H1 (cell line): Measurements from ENCODE around the gene ZNF839. TPM values are rescaled to one million over a fixed set of nuclear protein-coding genes. Genes with fewer than 3 reads are reported as not detected.

ENCODE experiments used
- CTCF ChIA-PET: fragments of 300-600 bp; sonication (Branson Sonifier 250); formaldehyde crosslinking; loops from one replicate; lab custom pipeline; 2021; ENCODE audit not compliant: partially characterized antibody; lab: Charles Lee
- POLR2A ChIA-PET: fragments of 300-600 bp; sonication (Branson Sonifier 250); formaldehyde crosslinking; loops from one replicate; lab custom pipeline; 2021; ENCODE audit warnings: inconsistent platforms; ENCODE audit not compliant: partially characterized antibody; lab: Charles Lee
- DNase-seq, 2 experiments: peaks; one replicate each; pipeline versions ENCODE4 v3.0.0 to v3.0.0-alpha.2; 2010 to 2022; ENCODE audit warnings: low spot score in 2 of 2, low read depth in 1 of 2, mixed read lengths in 1 of 2
- FAIRE-seq: peaks from 2 replicates; lab custom pipeline; 2011; peaks lifted over from hg19 to GRCh38; lab: Jason Lieb, UNC
- H2AFZ ChIP-seq: 2 replicates; pipeline ENCODE4 v1.8.1; 2012; ENCODE audit warnings: low read length, inconsistent platforms
- H2AK5ac ChIP-seq: 2 replicates; pipeline ENCODE4 v1.6.1; 2013; ENCODE audit warnings: low read depth, low read length
- H2BK120ac ChIP-seq: replicated peaks from 2 replicates; pipeline ENCODE3; 2013; ENCODE audit warnings: low read depth, low read length, inconsistent platforms
- H2BK12ac ChIP-seq: 2 replicates; pipeline ENCODE4 v1.6.1; 2013; ENCODE audit warnings: low read depth, low read length
- H2BK15ac ChIP-seq: 2 replicates; pipeline ENCODE4 v1.6.1; 2013; ENCODE audit warnings: low read length
- H2BK20ac ChIP-seq: 2 replicates; pipeline ENCODE4 v1.6.1; 2013; ENCODE audit warnings: low read length
- H2BK5ac ChIP-seq: 2 replicates; pipeline ENCODE4 v1.6.1; 2013; ENCODE audit warnings: low read depth, low read length
- H3K14ac ChIP-seq: 2 replicates; pipeline ENCODE4 v1.6.1; 2013; ENCODE audit warnings: inconsistent platforms; ENCODE audit not compliant: insufficient read length
- H3K18ac ChIP-seq: 2 replicates; pipeline ENCODE4 v1.6.1; 2013; ENCODE audit warnings: low read length; ENCODE audit errors: extremely low read depth
- H3K23ac ChIP-seq: 2 replicates; pipeline ENCODE4 v1.6.1; 2013; ENCODE audit warnings: inconsistent platforms; ENCODE audit not compliant: insufficient read length
- H3K23me2 ChIP-seq: 2 replicates; pipeline ENCODE4 v1.6.1; 2013; ENCODE audit warnings: low read depth, low read length
- H3K27ac ChIP-seq: 2 replicates; pipeline ENCODE4 v1.6.1; 2011; ENCODE audit warnings: low read depth, low read length, inconsistent platforms
- H3K27me3 ChIP-seq, 4 experiments: replicated peaks in 1 of 4; 1 replicate in 1 of 4; 2 replicates in 3 of 4; pipeline versions ENCODE4 v1.6.1 to v1.8.1; 2011 to 2013; ENCODE audit warnings: low read length in 3 of 4, mild to moderate bottlenecking in 3 of 4, inconsistent platforms in 2 of 4, mixed read lengths in 2 of 4, moderate library complexity in 1 of 4; ENCODE audit not compliant: control insufficient read depth in 3 of 4, insufficient read depth in 3 of 4; ENCODE audit errors: extremely low read depth in 1 of 4
- H3K36me3 ChIP-seq, 4 experiments: 2 replicates each; pipeline versions ENCODE4 v1.6.1 to v1.8.1; 2011 to 2013; ENCODE audit warnings: mild to moderate bottlenecking in 4 of 4, low read length in 3 of 4, moderate library complexity in 2 of 4, control low read depth in 1 of 4, inconsistent platforms in 1 of 4; ENCODE audit not compliant: insufficient read depth in 4 of 4, control insufficient read depth in 2 of 4
- H3K4ac ChIP-seq: replicated peaks from 2 replicates; pipeline ENCODE3; 2013; ENCODE audit warnings: low read length, low read depth, mixed read lengths, inconsistent platforms; ENCODE audit not compliant: insufficient read length
- H3K4me1 ChIP-seq, 4 experiments: replicated peaks in 1 of 4; 1 replicate in 1 of 4; 2 replicates in 3 of 4; pipeline versions ENCODE4 v1.6.1 to v1.8.1; 2011 to 2013; ENCODE audit warnings: low read length in 3 of 4, inconsistent platforms in 2 of 4, mixed read lengths in 1 of 4; ENCODE audit not compliant: insufficient read depth in 4 of 4, control insufficient read depth in 3 of 4
- H3K4me2 ChIP-seq, 2 experiments: 2 replicates each; pipeline versions ENCODE4 v1.6.1 to v1.8.1; 2011 to 2013; ENCODE audit warnings: low read depth in 2 of 2, low read length in 2 of 2, control low read depth in 1 of 2, inconsistent platforms in 1 of 2, mild to moderate bottlenecking in 1 of 2; ENCODE audit not compliant: insufficient read depth in 1 of 2
- H3K4me3 ChIP-seq, 4 experiments: fragments of 200-600, 300-600 bp in 1 of 4; sonication (generic), shearing (Covaris generic), sonication (Bioruptor Twin) in 1 of 4; 2 replicates each; pipeline versions ENCODE4 v1.5.1 to v1.8.1; 2011 to 2016; ENCODE audit warnings: low read length in 4 of 4, low read depth in 3 of 4, control low read depth in 2 of 4, inconsistent platforms in 2 of 4, mild to moderate bottlenecking in 2 of 4, mixed read lengths in 1 of 4, moderate library complexity in 1 of 4; ENCODE audit not compliant: insufficient read depth in 2 of 4; ENCODE audit errors: extremely low read depth in 1 of 4
- H3K56ac ChIP-seq: replicated peaks from 2 replicates; pipeline ENCODE3; 2013; ENCODE audit warnings: low read depth, mild to moderate bottlenecking, mixed read lengths, low read length, inconsistent platforms; ENCODE audit not compliant: insufficient read length
- H3K79me1 ChIP-seq: 2 replicates; pipeline ENCODE4 v1.6.1; 2013; ENCODE audit warnings: low read depth, low read length, control low read depth
- H3K79me2 ChIP-seq, 2 experiments: 2 replicates each; pipeline versions ENCODE4 v1.6.1 to v1.8.1; 2012 to 2013; ENCODE audit warnings: low read length in 2 of 2, mild to moderate bottlenecking in 2 of 2, inconsistent platforms in 1 of 2; ENCODE audit not compliant: insufficient read depth in 2 of 2, control insufficient read depth in 1 of 2
- H3K9ac ChIP-seq, 4 experiments: replicated peaks in 1 of 4; 1 replicate in 1 of 4; 2 replicates in 3 of 4; pipeline versions ENCODE4 v1.6.1 to v1.8.1; 2011 to 2013; ENCODE audit warnings: low read depth in 3 of 4, low read length in 3 of 4, control low read depth in 2 of 4, mild to moderate bottlenecking in 2 of 4, moderate library complexity in 2 of 4, inconsistent platforms in 1 of 4; ENCODE audit errors: extremely low read depth in 1 of 4
- H3K9me3 ChIP-seq, 2 experiments: 2 replicates each; pipeline versions ENCODE4 v1.6.1 to v1.8.1; 2012 to 2013; ENCODE audit warnings: mild to moderate bottlenecking in 2 of 2, moderate library complexity in 2 of 2, control low read depth in 1 of 2, inconsistent platforms in 1 of 2, low read depth in 1 of 2, low read length in 1 of 2, mixed read lengths in 1 of 2; ENCODE audit not compliant: insufficient read depth in 2 of 2
- H4K20me1 ChIP-seq, 2 experiments: replicated peaks in 1 of 2; 2 replicates each; pipeline versions ENCODE3 to v1.8.1; 2011 to 2013; ENCODE audit warnings: inconsistent platforms in 2 of 2, low read length in 2 of 2, mild to moderate bottlenecking in 1 of 2; ENCODE audit not compliant: insufficient read depth in 2 of 2, control insufficient read depth in 1 of 2
- H4K5ac ChIP-seq: 2 replicates; pipeline ENCODE4 v1.6.1; 2013; ENCODE audit warnings: low read length, low read depth, mixed read lengths, inconsistent platforms; ENCODE audit not compliant: insufficient read length
- H4K8ac ChIP-seq: 2 replicates; pipeline ENCODE4 v1.8.0; 2013; ENCODE audit warnings: mild to moderate bottlenecking, moderate library complexity, low read length, inconsistent platforms; ENCODE audit not compliant: insufficient read depth; ENCODE audit errors: extremely low read depth
- H4K91ac ChIP-seq: replicated peaks from 2 replicates; pipeline ENCODE3; 2013; ENCODE audit warnings: low read length, mixed read lengths, inconsistent platforms; ENCODE audit not compliant: insufficient read length
- CEBPB ChIP-seq: IDR thresholded peaks from 2 replicates; pipeline ENCODE4 v1.6.1; 2012; ENCODE audit warnings: low read depth, low read length
- FOSL1 ChIP-seq: IDR thresholded peaks from 2 replicates; pipeline ENCODE4 v1.6.1; 2011; ENCODE audit warnings: mild to moderate bottlenecking, low read depth, low read length, moderate library complexity; ENCODE audit not compliant: insufficient read depth
- GTF2F1 ChIP-seq: IDR thresholded peaks from 2 replicates; pipeline ENCODE4 v1.6.1; 2012; ENCODE audit warnings: low read depth, low read length, improper control_type of control experiment, borderline replicate concordance
- JUN ChIP-seq: IDR thresholded peaks from 2 replicates; pipeline ENCODE4 v1.6.1; 2011; ENCODE audit warnings: low read depth, mild to moderate bottlenecking, improper control_type of control experiment, low read length
- KDM4A ChIP-seq: IDR thresholded peaks from one replicate; pipeline ENCODE4 v1.7.1; 2012; ENCODE audit warnings: low read depth, mild to moderate bottlenecking, moderate library complexity, low read length, inconsistent platforms; ENCODE audit not compliant: severe bottlenecking
- MAFK ChIP-seq: IDR thresholded peaks from 2 replicates; pipeline ENCODE4 v1.6.1; 2012; ENCODE audit warnings: low read depth, mild to moderate bottlenecking, improper control_type of control experiment, low read length
- POU5F1 ChIP-seq: IDR thresholded peaks from 2 replicates; pipeline ENCODE4 v1.6.1; 2011; ENCODE audit warnings: low read depth, mild to moderate bottlenecking, low read length, moderate library complexity
- RXRA ChIP-seq: IDR thresholded peaks from 2 replicates; pipeline ENCODE4 v1.6.1; 2011; ENCODE audit warnings: low read depth, mild to moderate bottlenecking, low read length, moderate library complexity; ENCODE audit not compliant: insufficient read depth
- TCF12 ChIP-seq: IDR thresholded peaks from 2 replicates; pipeline ENCODE4 v1.6.1; 2011; ENCODE audit warnings: low read depth, mild to moderate bottlenecking, low read length
- USF2 ChIP-seq: IDR thresholded peaks from 2 replicates; pipeline ENCODE4 v1.6.1; 2011; ENCODE audit warnings: low read length, improper control_type of control experiment
- YY1 ChIP-seq: IDR thresholded peaks from 2 replicates; pipeline ENCODE4 v1.6.1; 2011; ENCODE audit warnings: low read depth, mild to moderate bottlenecking, low read length
- WGBS, 2 experiments: shearing (Covaris generic) in 1 of 2; methylation state at CpG; one replicate each; pipeline versions ENCODE4 v1.1.6 to v1.1.7; 2013 to 2015; ENCODE audit warnings: low lambda C conversion rate in 2 of 2, mixed read lengths in 2 of 2, inconsistent platforms in 1 of 2, low coverage in 1 of 2, missing lambda C conversion rate in 1 of 2; ENCODE audit not compliant: insufficient replicate concordance in 2 of 2, insufficient coverage in 1 of 2, insufficient read length in 1 of 2; ENCODE audit errors: extremely low coverage in 1 of 2, missing lambda C conversion rate in 1 of 2; 5-methylcytosine and 5-hydroxymethylcytosine counted together
- polyA plus RNA-seq, 7 experiments: library from polyadenylated mRNA; depleted of rRNA in 3 of 7; stranded (reverse) in 5 of 7; unstranded in 2 of 7; fragments of >200 nt in 5 of 7; fragments of 200-250 nt in 2 of 7; gene quantifications; 1 replicate in 5 of 7; 2 replicates in 1 of 7; 4 replicates in 1 of 7; pipeline versions ENCODE4 v1.2.1 to v1.2.3, GENCODE V29; 2011 to 2013; ENCODE audit warnings: missing spikeins in 2 of 7, mixed read lengths in 2 of 7
- total RNA-seq: library from RNA; stranded (reverse); fragmentation: NEBNext Ultra II Directional; extraction: Animal tissue kit (Norgen Biotek cat#: 25700); gene quantifications from 2 replicates; pipeline ENCODE4 v1.2.1, GENCODE V29; 2021

ZNF839 gene
- total and polyA plus RNA-seq, 2 of the 8 experiments (the other 6 are each of a cell fraction or from before 2014, with no cell fraction given) = 8.1 to 9.4 TPM

- H3K14ac ChIP-seq = no peak overlapping the region
- H4K91ac ChIP-seq = no peak overlapping the region
- no peak overlapping the region for H3K27ac ChIP-seq
- no peak overlapping the region for H2BK15ac ChIP-seq
- H2BK120ac ChIP-seq = no peak overlapping the region
- H4K5ac ChIP-seq = no peak overlapping the region
- no peaks in the 10 kb centered on the region for H3K79me2 ChIP-seq
- POLR2A ChIA-PET = interaction anchor here (0.6 to 0.8 kb wide), 2 partner anchors 17 to 197 kb away, joined by 3 to 4 read pairs; no protein-coding TSS in a partner anchor
- no peak overlapping the region for H3K4me2 ChIP-seq
- H3K4me3 ChIP-seq = no peak overlapping the region
- H3K79me1 ChIP-seq = no peaks in the 10 kb centered on the region
- H3K23me2 ChIP-seq = no peaks in the 10 kb centered on the region
- H3K23ac ChIP-seq = no peak overlapping the region
- H2BK20ac ChIP-seq = no peak overlapping the region
- FAIRE-seq = no peak
- H3K4ac ChIP-seq = no peak overlapping the region
- no peak overlapping the region for H2AK5ac ChIP-seq
- H2BK5ac ChIP-seq = no peak overlapping the region
- no peak overlapping the region for H3K56ac ChIP-seq
- H3K9me3 ChIP-seq = peaks cover 3 to 8% of the 10 kb centered on the region in 2 experiments; a peak in 2 of 4 replicates
- no peaks in the 10 kb centered on the region for H4K20me1 ChIP-seq
- CTCF ChIA-PET = interaction anchor here (1.1 to 1.3 kb wide), 2 partner anchors 11 to 201 kb away, joined by 3 to 5 read pairs; no protein-coding TSS in a partner anchor
- no peaks in the 10 kb centered on the region for H3K36me3 ChIP-seq
- H3K9ac ChIP-seq = no peak overlapping the region
- H3K18ac ChIP-seq = no peak overlapping the region
- H4K8ac ChIP-seq = no peak overlapping the region
- H3K4me1 ChIP-seq = no peaks in the 10 kb centered on the region
- no peak overlapping the region for H2AFZ ChIP-seq
- DNase-seq = no peak
- TF ChIP-seq MAFK = no peak
- TF ChIP-seq USF2 = no peak
- no peak for TF ChIP-seq KDM4A
- TF ChIP-seq TCF12 = no peak
- TF ChIP-seq JUN = no peak
- no peak for TF ChIP-seq GTF2F1
- TF ChIP-seq POU5F1 = no peak
- no peak for TF ChIP-seq YY1
- TF ChIP-seq CEBPB = no peak
- no peak for TF ChIP-seq RXRA
- TF ChIP-seq FOSL1 = no peak
- H3K27me3 ChIP-seq = no peaks in the 10 kb centered on the region
- WGBS, 2 experiments = 96% methylated on average over 18 of the region's 33 CpGs; no CpG with 5 or more reads in 1 of the 2 experiments
- no peak overlapping the region for H2BK12ac ChIP-seq
Observed at GRCh38 chr14:102297436-102298170, 21.9 kb upstream of the ZNF839 start.
